HG03342 (cell line): ENCODE data around the gene ELANE.

Experiments
- ATAC-seq: cut with Tn5 transposase; IDR thresholded peaks from one replicate; pipeline ENCODE4 v1.9.1; 2021; ENCODE audit warnings: mild to moderate bottlenecking, moderate library complexity; ENCODE audit not compliant: unreplicated experiment

The ELANE gene

GRCh38 chr19:852136-853013 lies at the start of gene ELANE:
Gene ELANE, plus strand, starts transcription at chr19:852303. Its CDS starts 26 bp downstream, at chr19:852329.
- no peak for ATAC-seq

GRCh38 chr19:802498-803098 lies 49.5 kb upstream of the ELANE start:
- ATAC-seq, result no peak

GRCh38 chr19:803099-803561 lies 49.0 kb upstream of the ELANE start:
- ATAC-seq, result no peak

GRCh38 chr19:803686-804418 lies 48.3 kb upstream of the ELANE start:
- no peak for ATAC-seq

- ATAC-seq, result no peak
Measured at GRCh38 chr19:804419-805165, 47.5 kb upstream of the ELANE start.

GRCh38 chr19:805166-805551 lies 46.9 kb upstream of the ELANE start:
- no peak for ATAC-seq

GRCh38 chr19:805600-806550 lies 46.2 kb upstream of the ELANE start:
- ATAC-seq, result no peak

- ATAC-seq, result no peak
Measured at GRCh38 chr19:806815-807421, 45.2 kb upstream of the ELANE start.

GRCh38 chr19:807627-808422 lies 44.3 kb upstream of the ELANE start:
- ATAC-seq, result no peak

- ATAC-seq, result no peak
Measured at GRCh38 chr19:808423-808775, 43.7 kb upstream of the ELANE start.

- no peak for ATAC-seq
Measured at GRCh38 chr19:810077-810855, 41.8 kb upstream of the ELANE start.

GRCh38 chr19:810883-811489 lies 41.1 kb upstream of the ELANE start:
- no peak for ATAC-seq

- no peak for ATAC-seq
Measured at GRCh38 chr19:811506-812048, 40.5 kb upstream of the ELANE start.

GRCh38 chr19:812049-812746 lies 39.9 kb upstream of the ELANE start:
- ATAC-seq, result no peak

GRCh38 chr19:812747-813218 lies 39.3 kb upstream of the ELANE start:
- ATAC-seq, result no peak
